NCI-H510A (cell line): Measurements from ENCODE around the gene C7.

ENCODE experiments used
- DNase-seq: peaks from one replicate; lab custom pipeline; 2025; lab: John Stamatoyannopoulos, UW

C7 gene

GRCh38 chr5:40916226-40916625 is 6.9 kb downstream of the C7 start:
- DNase-seq: no peak

GRCh38 chr5:40928886-40929448 is 19.7 kb downstream of the C7 start:
- DNase-seq: no peak

GRCh38 chr5:40932766-40933165 is 23.5 kb downstream of the C7 start:
- no peak for DNase-seq

- DNase-seq: no peak
These were observed 27.8 kb downstream of the C7 start for GRCh38 chr5:40937075-40937474.

GRCh38 chr5:40939753-40940152 is 30.5 kb downstream of the C7 start:
- DNase-seq: no peak

- DNase-seq: no peak
These were observed 35.8 kb downstream of the C7 start for GRCh38 chr5:40945111-40945510.

- no peak for DNase-seq
These were observed 46.0 kb downstream of the C7 start for GRCh38 chr5:40955313-40955712.

GRCh38 chr5:40957048-40957447 is 47.8 kb downstream of the C7 start:
- DNase-seq: no peak

GRCh38 chr5:40958811-40959210 is 49.5 kb downstream of the C7 start:
- no peak for DNase-seq

- DNase-seq: no peak
These were observed 50.7 kb downstream of the C7 start for GRCh38 chr5:40960037-40960436.

- DNase-seq: no peak
These were observed 53.1 kb downstream of the C7 start for GRCh38 chr5:40962207-40962955.

- no peak for DNase-seq
These were observed 63.1 kb downstream of the C7 start for GRCh38 chr5:40972434-40972833.

- DNase-seq: no peak
These were observed 64.2 kb downstream of the C7 start for GRCh38 chr5:40973364-40974004.

- DNase-seq: no peak
These were observed 66.7 kb downstream of the C7 start for GRCh38 chr5:40976041-40976440.

GRCh38 chr5:40976836-40977235 is 67.5 kb downstream of the C7 start:
- no peak for DNase-seq

GRCh38 chr5:40981420-40981819 is 72.1 kb downstream of the C7 start:
- DNase-seq: no peak

GRCh38 chr5:40983781-40984180 is 74.5 kb downstream of the C7 start:
- DNase-seq: no peak

- no peak for DNase-seq
These were observed 75.6 kb downstream of the C7 start for GRCh38 chr5:40984884-40985283.

- no peak for DNase-seq
These were observed 76.2 kb downstream of the C7 start for GRCh38 chr5:40985501-40985900.

GRCh38 chr5:40986666-40987065 is 77.4 kb downstream of the C7 start:
- DNase-seq: no peak

GRCh38 chr5:40987349-40987748 is 78.1 kb downstream of the C7 start:
- DNase-seq: no peak

GRCh38 chr5:40988746-40989510 is 79.6 kb downstream of the C7 start:
- DNase-seq: no peak
